ENCODE results near the gene ESYT2.
A peak's percentile ranks its signal among the peaks of the same experiment; 100 is the strongest.

ESYT2 gene

DNA sequence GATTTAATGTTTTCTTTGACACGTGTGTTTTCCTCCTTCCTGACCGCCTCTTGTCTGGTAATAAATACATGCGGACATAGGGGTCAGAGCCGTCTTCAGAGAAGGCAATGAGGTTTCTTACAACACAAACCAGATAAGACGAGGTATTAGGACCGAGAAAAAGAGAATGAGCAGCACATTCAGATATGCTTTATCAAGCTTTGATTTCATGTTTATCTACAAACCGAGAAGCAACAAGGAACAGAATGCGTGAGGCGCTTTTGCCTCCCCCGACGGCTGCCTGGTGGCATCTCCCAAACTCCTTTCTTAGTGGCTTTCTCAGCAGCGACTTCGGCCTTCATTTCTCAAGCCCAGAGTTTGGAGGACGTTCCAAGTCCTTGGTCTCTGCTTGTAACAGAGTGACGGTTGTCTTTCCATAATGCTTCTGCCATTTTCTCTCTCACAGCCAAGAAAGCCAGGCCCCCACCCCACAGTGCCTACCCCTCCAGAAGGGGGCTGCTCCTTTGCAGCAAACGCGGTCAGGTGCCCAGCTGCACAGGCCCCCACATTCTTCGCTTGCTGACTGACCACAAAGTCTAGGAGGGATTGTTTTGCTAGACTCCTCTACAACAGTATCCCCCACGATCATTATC is 92.1 kb downstream of the ESYT2 start:
- TF ChIP-seq, protein P1, sequence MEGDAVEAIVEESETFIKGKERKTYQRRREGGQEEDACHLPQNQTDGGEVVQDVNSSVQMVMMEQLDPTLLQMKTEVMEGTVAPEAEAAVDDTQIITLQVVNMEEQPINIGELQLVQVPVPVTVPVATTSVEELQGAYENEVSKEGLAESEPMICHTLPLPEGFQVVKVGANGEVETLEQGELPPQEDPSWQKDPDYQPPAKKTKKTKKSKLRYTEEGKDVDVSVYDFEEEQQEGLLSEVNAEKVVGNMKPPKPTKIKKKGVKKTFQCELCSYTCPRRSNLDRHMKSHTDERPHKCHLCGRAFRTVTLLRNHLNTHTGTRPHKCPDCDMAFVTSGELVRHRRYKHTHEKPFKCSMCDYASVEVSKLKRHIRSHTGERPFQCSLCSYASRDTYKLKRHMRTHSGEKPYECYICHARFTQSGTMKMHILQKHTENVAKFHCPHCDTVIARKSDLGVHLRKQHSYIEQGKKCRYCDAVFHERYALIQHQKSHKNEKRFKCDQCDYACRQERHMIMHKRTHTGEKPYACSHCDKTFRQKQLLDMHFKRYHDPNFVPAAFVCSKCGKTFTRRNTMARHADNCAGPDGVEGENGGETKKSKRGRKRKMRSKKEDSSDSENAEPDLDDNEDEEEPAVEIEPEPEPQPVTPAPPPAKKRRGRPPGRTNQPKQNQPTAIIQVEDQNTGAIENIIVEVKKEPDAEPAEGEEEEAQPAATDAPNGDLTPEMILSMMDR (conservative IDR thresholded peaks at IDR 0.05), result no peak
- no peak overlapping the region for H3K27ac ChIP-seq

DNA sequence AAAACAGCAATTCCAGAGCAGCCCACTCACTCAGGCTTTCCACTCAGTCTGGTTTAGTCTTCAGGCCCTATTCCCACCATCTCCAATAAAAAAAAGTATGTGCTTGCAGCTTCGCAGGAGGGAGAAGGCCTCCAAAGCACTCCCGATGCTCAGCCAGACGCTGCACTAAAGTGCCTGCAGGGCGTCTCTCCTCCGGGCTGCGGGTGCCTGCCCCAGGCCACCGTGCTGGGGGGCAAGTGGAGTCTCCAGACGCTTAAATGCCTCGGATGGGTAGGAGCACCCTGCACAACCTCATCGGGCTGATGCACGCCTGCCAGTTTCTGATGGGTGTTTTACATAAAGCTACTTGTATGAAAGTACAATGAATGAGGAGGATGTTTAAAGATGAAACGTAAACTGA is 93.4 kb downstream of the ESYT2 start:
- no peak overlapping the region for H3K27ac ChIP-seq
- TF ChIP-seq, protein P1 (conservative IDR thresholded peaks at IDR 0.05), result no peak

DNA sequence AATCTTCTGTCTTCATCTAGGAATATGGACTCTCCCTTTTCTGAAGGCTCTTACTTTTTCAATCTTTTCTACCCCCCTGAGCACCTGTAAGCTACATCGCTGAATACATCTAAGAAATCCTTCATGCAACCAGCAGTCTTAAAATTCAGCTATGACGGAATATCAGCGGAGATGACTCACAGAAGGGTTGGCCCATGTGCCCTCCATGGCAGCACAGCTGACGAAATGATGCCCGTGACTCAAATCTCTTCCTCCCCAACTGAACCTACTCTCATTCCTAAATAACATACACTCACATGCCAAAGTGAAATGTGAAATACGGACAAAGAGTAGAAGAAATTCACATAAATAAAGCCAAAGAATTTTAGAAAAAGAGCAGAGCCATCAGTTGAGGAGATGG is 94.4 kb downstream of the ESYT2 start:
- peak overlapping the region; percentile 66 for H3K27ac ChIP-seq
- TF ChIP-seq, protein P1 (conservative IDR thresholded peaks at IDR 0.05), result no peak

DNA sequence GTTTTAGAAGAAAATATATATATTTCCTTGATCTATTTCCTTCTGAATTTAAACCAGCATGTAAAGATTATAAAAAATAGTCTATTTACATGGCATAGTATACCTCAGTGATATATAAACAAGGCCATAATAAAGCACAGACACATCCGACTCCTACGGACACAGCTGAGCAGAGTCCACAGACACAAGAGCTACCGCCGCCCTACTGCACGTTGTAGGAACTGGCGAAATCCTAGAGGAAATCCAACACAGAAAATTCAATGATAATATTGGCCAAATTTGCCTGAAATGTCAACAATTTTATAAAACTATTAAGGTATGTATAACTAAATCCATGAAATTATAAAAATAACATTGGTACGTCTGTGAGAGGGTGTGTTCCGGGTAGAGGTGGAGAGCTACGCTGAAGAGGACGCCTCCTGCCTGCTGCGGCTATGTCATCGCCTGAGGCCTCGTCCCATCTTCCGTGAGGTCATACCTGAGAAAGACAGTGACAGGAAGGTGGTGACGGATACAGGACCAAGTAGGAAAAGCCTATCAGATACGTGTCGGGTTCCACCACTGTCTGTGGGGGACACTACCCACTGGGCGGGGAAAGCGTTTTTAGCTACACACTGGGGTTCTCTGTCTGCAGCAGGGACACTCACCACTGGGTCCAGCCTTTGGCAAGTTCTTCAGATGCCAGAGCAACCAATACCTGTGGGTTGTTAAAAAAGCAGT is 95.4 kb downstream of the ESYT2 start:
- TF ChIP-seq, protein P1 (conservative IDR thresholded peaks at IDR 0.05), result peak; percentile 40
- H3K27ac ChIP-seq, result peak overlapping the region; percentile 66

DNA sequence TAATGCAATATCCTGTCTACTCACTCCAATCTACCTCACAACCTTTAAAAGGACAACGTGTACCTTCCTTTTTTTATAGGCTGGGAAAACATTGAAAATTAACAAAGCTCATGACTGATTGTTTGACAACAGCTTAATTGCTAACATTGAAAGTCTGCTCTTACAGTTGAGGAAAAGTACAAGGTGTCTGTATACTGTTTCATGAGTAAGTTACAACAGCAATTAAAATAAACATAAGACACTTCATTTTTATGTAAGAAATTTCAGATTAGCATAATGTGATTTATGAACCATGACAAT is 96.1 kb downstream of the ESYT2 start:
- TF ChIP-seq, protein P1 (conservative IDR thresholded peaks at IDR 0.05), result no peak
- H3K27ac ChIP-seq, result peak overlapping the region; percentile 66

DNA sequence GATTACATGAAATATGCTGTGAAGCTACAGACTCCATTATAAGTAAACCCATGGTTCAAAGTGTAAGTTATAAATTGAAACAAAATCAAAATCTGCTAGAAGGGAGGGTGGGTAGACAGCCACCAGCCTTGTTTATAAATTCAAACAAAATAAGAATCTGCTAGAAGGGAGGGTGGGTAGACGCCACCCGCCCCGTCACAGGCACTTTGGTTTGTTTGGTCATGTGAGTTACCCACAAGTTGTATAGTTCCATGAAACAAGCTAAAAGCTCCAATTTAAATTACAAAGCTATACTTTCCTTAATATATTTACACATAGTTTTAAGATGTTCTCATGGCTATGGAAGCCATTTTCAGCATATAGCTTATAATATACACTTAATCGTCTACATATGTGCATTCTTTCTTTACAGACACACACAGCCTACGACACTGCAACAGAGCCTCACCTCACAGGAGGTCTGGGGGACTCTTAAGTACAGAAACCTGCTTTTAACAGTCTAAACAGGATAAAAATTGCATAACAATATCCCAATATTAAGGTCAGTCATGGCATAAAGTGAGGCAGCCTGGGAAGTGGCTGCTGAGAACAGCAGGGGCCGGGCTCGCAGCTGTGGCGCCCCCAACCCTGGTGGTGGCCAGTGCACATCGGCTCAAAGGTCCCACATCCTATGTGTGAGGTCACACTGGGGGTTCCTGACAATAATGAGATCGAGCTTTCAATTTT is 96.7 kb downstream of the ESYT2 start:
- TF ChIP-seq, protein P1 (conservative IDR thresholded peaks at IDR 0.05), result peak; percentile 19; the same call in 1 of the 2 replicates
- peak overlapping the region; percentile 66 for H3K27ac ChIP-seq

DNA sequence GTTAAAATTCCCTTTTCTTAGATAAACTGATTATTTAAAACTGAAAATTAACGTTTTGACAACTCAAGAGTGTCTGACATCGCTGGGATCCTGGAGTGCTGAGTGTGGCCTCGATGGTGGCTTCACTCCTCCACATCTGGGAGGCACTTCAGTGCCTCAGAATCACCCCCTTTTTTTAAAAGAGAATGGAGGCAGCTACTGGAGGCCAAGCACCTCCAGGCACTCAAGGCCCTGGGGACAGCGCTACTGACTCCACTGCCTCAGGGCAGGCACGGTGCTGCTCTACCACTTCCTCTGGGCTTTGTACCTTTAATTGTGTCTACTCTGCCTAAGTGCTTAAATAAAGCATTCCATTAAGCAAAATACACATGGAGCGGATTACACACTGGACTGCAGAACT is 97.5 kb downstream of the ESYT2 start:
- peak overlapping the region; percentile 66 for H3K27ac ChIP-seq
- TF ChIP-seq, protein P1 (conservative IDR thresholded peaks at IDR 0.05), result no peak

All from VCaP (cell line).